WTC11 (cell line): Measurements from ENCODE around the gene ANKS3. TPM values are rescaled to one million over a fixed set of nuclear protein-coding genes. Genes with fewer than 3 reads are reported as not detected.
A peak's percentile ranks its signal among the peaks of the same experiment; 100 is the strongest.

Experiments
- ATAC-seq: fragments of 200-7000 bp; cut with Tn5 transposase; 2 replicates; pipeline ENCODE4 v1.10.0; 2021; ENCODE audit warnings: mild to moderate bottlenecking, moderate library complexity
- CTCF ChIA-PET: fragments of 300-600 bp; sonication (Branson Sonifier 250); formaldehyde crosslinking; loops from one replicate; lab custom pipeline; 2021; ENCODE audit warnings: antibody characterized with exemption; lab: Charles Lee
- POLR2A ChIA-PET: fragments of 350-600 bp; sonication (Branson Sonifier 250); formaldehyde crosslinking; loops from one replicate; lab custom pipeline; 2021; ENCODE audit warnings: antibody characterized with exemption; lab: Charles Lee
- DNase-seq: peaks from one replicate; pipeline ENCODE4 v3.0.0; 2021; ENCODE audit warnings: low spot score
- H3K27ac Mint-ChIP-seq: 2 replicates; pipeline ENCODE4 v1.8.0; 2021; ENCODE audit warnings: mixed read lengths
- H3K27me3 Mint-ChIP-seq: 2 replicates; pipeline ENCODE4 v1.8.0; 2021; ENCODE audit warnings: low read depth, mild to moderate bottlenecking, moderate library complexity, mixed read lengths
- H3K36me3 Mint-ChIP-seq: 2 replicates; pipeline ENCODE4 v1.8.0; 2021; ENCODE audit warnings: mixed read lengths
- H3K4me1 Mint-ChIP-seq: 2 replicates; pipeline ENCODE4 v1.8.0; 2022; ENCODE audit warnings: mixed read lengths
- H3K4me3 Mint-ChIP-seq: 2 replicates; pipeline ENCODE4 v1.8.0; 2021; ENCODE audit warnings: mild to moderate bottlenecking, moderate library complexity, mixed read lengths
- H3K9me3 Mint-ChIP-seq: 2 replicates; pipeline ENCODE4 v1.8.0; 2021; ENCODE audit warnings: mixed read lengths
- CBFB ChIP-seq: sonication (generic); formaldehyde crosslinking; IDR thresholded peaks from 2 replicates; pipeline ENCODE4 v1.8.1; 2022; ENCODE audit warnings: mild to moderate bottlenecking, low read depth, missing genetic modification reagents
- CREB1 ChIP-seq: sonication (generic); formaldehyde crosslinking; IDR thresholded peaks from 2 replicates; pipeline ENCODE4 v1.8.0; 2023; ENCODE audit warnings: mild to moderate bottlenecking, missing genetic modification reagents
- CREM ChIP-seq: sonication (generic); formaldehyde crosslinking; IDR thresholded peaks from 2 replicates; pipeline ENCODE4 v1.8.1; 2022; ENCODE audit warnings: mild to moderate bottlenecking, missing genetic modification reagents, moderate library complexity
- ETV6 ChIP-seq: sonication (generic); formaldehyde crosslinking; IDR thresholded peaks from 2 replicates; pipeline ENCODE4 v1.8.1; 2022; ENCODE audit warnings: mild to moderate bottlenecking, missing genetic modification reagents
- GABPB1 ChIP-seq: sonication (generic); formaldehyde crosslinking; IDR thresholded peaks from 2 replicates; pipeline ENCODE4 v1.8.1; 2023; ENCODE audit warnings: mild to moderate bottlenecking, missing genetic modification reagents
- GRHL2 ChIP-seq: fragments of 250-450 bp; sonication (Bioruptor Pico); IDR thresholded peaks from 2 replicates; pipeline ENCODE4 v1.8.0; 2022; ENCODE audit warnings: mild to moderate bottlenecking, moderate library complexity; ENCODE audit not compliant: insufficient replicate concordance, severe bottlenecking
- JUN ChIP-seq: sonication (generic); formaldehyde crosslinking; IDR thresholded peaks from 2 replicates; pipeline ENCODE4 v1.8.0; 2023; ENCODE audit warnings: mild to moderate bottlenecking, missing genetic modification reagents
- MYBL2 ChIP-seq: sonication (generic); formaldehyde crosslinking; IDR thresholded peaks from 2 replicates; pipeline ENCODE4 v1.8.1; 2023; ENCODE audit warnings: mild to moderate bottlenecking, moderate library complexity, missing genetic modification reagents
- NR2C2 ChIP-seq: sonication (generic); formaldehyde crosslinking; IDR thresholded peaks from 2 replicates; pipeline ENCODE4 v1.8.0; 2022; ENCODE audit warnings: mild to moderate bottlenecking, missing genetic modification reagents
- PRRX2 ChIP-seq: fragments of 250-450 bp; sonication (Bioruptor Pico); IDR thresholded peaks from 2 replicates; pipeline ENCODE4 v1.8.0; 2021; ENCODE audit warnings: mild to moderate bottlenecking
- SMAD4 ChIP-seq: sonication (generic); formaldehyde crosslinking; IDR thresholded peaks from 2 replicates; pipeline ENCODE4 v1.8.0; 2022; ENCODE audit warnings: mild to moderate bottlenecking, missing genetic modification reagents
- TCF7 ChIP-seq: sonication (generic); formaldehyde crosslinking; IDR thresholded peaks from 2 replicates; pipeline ENCODE4 v1.8.0; 2022; ENCODE audit warnings: mild to moderate bottlenecking, low read depth, missing genetic modification reagents, moderate library complexity
- ZNF121 ChIP-seq: sonication (generic); formaldehyde crosslinking; IDR thresholded peaks from 2 replicates; pipeline ENCODE4 v1.8.0; 2023; ENCODE audit warnings: missing genetic modification reagents
- ZNF423 ChIP-seq: fragments of 250-450 bp; sonication (Bioruptor Pico); IDR thresholded peaks from 2 replicates; pipeline ENCODE4 v2.1.2; 2022; ENCODE audit warnings: mild to moderate bottlenecking, moderate library complexity
- total RNA-seq: library from RNA; stranded (reverse); gene quantifications from 3 replicates; pipeline ENCODE4 v1.2.3, GENCODE V29; 2021
- TF ChIP-seq, protein P1 (sequence below): sonication (generic); formaldehyde crosslinking; IDR thresholded peaks from 2 replicates; pipeline ENCODE4 v1.8.1; 2022; ENCODE audit warnings: low read depth, mild to moderate bottlenecking, moderate library complexity, missing genetic modification reagents, borderline replicate concordance
- TF ChIP-seq, protein P2 (sequence below): fragments of 250-450 bp; sonication (Bioruptor Pico); IDR thresholded peaks from 2 replicates; pipeline ENCODE4 v1.9.0; 2021; ENCODE audit warnings: mild to moderate bottlenecking
- TF ChIP-seq, protein P3 (sequence below): fragments of 250-450 bp; sonication (Bioruptor Pico); IDR thresholded peaks from 2 replicates; pipeline ENCODE4 v1.9.0; 2021; ENCODE audit warnings: moderate library complexity, mild to moderate bottlenecking, inconsistent platforms, borderline replicate concordance
- TF ChIP-seq, protein P4 (sequence below): sonication (generic); formaldehyde crosslinking; IDR thresholded peaks from 2 replicates; pipeline ENCODE4 v1.8.1; 2022; ENCODE audit warnings: mild to moderate bottlenecking, missing genetic modification reagents, moderate library complexity, borderline replicate concordance
- TF ChIP-seq, protein P5 (sequence below): sonication (generic); formaldehyde crosslinking; IDR thresholded peaks from 2 replicates; pipeline ENCODE4 v1.8.0; 2023; ENCODE audit warnings: mild to moderate bottlenecking, missing genetic modification reagents
- TF ChIP-seq, protein P6 (sequence below): sonication (generic); formaldehyde crosslinking; IDR thresholded peaks from 2 replicates; pipeline ENCODE4 v1.8.1; 2022; ENCODE audit warnings: low read depth, missing genetic modification reagents, borderline replicate concordance

Gene ANKS3
- total RNA-seq, 1 experiment from 2014 or later = 35.6 TPM

DNA sequence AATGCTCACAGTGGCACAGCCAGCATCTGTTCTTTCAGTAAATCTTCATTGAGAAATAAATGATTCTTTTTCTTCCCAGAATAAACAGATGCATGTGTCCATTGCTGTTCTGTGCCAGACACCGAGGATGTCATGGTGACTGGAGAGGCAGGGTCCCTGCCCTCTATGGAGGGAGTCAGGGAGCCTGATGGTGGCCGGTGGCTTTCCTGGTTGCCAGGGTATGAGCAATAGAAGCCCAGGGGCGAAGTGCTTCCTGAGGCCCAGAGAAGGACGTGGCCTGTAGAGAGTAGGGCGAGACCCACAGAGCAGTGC lies 70.7 kb downstream of the ANKS3 start:
- ATAC-seq = no peak
- CTCF ChIA-PET = interaction anchor here (0.8 to 1.7 kb wide), 4 partner anchors 10 to 285 kb away, joined by 3 to 12 read pairs (median 7); no protein-coding TSS in a partner anchor

DNA sequence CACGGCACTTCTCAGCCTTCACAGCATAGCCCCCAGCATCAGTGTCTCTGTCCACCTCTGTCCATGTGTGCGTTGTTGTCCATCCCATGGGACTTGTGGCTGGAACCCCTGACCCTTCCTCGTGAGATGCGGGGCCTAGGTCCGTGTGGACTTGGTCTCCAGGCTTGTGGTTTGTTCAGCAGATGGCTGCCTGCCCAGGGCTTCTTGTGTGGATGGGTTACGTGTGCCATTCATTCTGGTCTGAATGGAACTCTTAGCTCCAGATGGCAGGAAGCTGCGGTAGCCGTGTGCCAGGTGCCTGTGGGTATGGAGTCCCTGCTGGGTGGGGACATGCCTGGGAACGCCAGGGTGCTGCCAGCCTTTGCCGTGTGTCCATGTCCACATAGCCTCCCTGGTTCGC lies 72.4 kb downstream of the ANKS3 start:
- POLR2A ChIA-PET = interaction anchor here (0.6 kb wide), 1 partner anchor 10 kb away, joined by 3 read pairs; no protein-coding TSS in a partner anchor
- Mint-ChIP-seq H3K4me1 (peaks cover 4% of the 10 kb centered on the region), H3K4me3 (no peak overlapping the region), H3K9me3 (no peaks in the 10 kb centered on the region), H3K27ac (no peak overlapping the region), H3K36me3 (peaks cover 8% of the 10 kb centered on the region; the same call in 1 of the 2 replicates), H3K27me3 (no peaks in the 10 kb centered on the region)
- TF ChIP-seq, protein P1, sequence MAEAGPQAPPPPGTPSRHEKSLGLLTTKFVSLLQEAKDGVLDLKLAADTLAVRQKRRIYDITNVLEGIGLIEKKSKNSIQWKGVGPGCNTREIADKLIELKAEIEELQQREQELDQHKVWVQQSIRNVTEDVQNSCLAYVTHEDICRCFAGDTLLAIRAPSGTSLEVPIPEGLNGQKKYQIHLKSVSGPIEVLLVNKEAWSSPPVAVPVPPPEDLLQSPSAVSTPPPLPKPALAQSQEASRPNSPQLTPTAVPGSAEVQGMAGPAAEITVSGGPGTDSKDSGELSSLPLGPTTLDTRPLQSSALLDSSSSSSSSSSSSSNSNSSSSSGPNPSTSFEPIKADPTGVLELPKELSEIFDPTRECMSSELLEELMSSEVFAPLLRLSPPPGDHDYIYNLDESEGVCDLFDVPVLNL (CRISPR knock-in tag) = no peak
- no peak for TF ChIP-seq JUN (CRISPR knock-in tag)
- TF ChIP-seq, protein P2, sequence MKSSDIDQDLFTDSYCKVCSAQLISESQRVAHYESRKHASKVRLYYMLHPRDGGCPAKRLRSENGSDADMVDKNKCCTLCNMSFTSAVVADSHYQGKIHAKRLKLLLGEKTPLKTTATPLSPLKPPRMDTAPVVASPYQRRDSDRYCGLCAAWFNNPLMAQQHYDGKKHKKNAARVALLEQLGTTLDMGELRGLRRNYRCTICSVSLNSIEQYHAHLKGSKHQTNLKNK = no peak
- no peak for TF ChIP-seq NR2C2
- TF ChIP-seq, protein P3, sequence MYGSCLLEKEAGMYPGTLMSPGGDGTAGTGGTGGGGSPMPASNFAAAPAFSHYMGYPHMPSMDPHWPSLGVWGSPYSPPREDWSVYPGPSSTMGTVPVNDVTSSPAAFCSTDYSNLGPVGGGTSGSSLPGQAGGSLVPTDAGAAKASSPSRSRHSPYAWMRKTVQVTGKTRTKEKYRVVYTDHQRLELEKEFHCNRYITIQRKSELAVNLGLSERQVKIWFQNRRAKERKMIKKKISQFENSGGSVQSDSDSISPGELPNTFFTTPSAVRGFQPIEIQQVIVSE (CRISPR knock-in tag) = no peak
- TF ChIP-seq GABPB1 (CRISPR knock-in tag) = no peak
- TF ChIP-seq ZNF423 = no peak
- no peak for TF ChIP-seq CREB1 (CRISPR knock-in tag)
- TF ChIP-seq TCF7 = no peak
- no peak for TF ChIP-seq SMAD4 (CRISPR knock-in tag)
- TF ChIP-seq CREM (CRISPR knock-in tag) = no peak
- ATAC-seq (no peak), DNase-seq (no peak)
- CTCF ChIA-PET = interaction anchor here (0.6 to 3.3 kb wide), 2 partner anchors 12 to 21 kb away, joined by 3 to 19 read pairs; no protein-coding TSS in a partner anchor

More for the DNA sequence above, 70.7 kb downstream of the ANKS3 start:
- POLR2A ChIA-PET = no interaction called here
- Mint-ChIP-seq H3K27me3 (no peaks in the 10 kb centered on the region), H3K9me3 (no peaks in the 10 kb centered on the region)
- TF ChIP-seq CBFB (CRISPR knock-in tag) (no peak), NR2C2 (no peak), ETV6 (no peak), ZNF121 (no peak)
- TF ChIP-seq, protein P4, sequence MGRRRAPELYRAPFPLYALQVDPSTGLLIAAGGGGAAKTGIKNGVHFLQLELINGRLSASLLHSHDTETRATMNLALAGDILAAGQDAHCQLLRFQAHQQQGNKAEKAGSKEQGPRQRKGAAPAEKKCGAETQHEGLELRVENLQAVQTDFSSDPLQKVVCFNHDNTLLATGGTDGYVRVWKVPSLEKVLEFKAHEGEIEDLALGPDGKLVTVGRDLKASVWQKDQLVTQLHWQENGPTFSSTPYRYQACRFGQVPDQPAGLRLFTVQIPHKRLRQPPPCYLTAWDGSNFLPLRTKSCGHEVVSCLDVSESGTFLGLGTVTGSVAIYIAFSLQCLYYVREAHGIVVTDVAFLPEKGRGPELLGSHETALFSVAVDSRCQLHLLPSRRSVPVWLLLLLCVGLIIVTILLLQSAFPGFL = no peak
- TF ChIP-seq, all 79 proteins: peak for 0
- no peak for DNase-seq
- H3K4me3 Mint-ChIP-seq = no peak overlapping the region
- peaks cover 4% of the 10 kb centered on the region for H3K4me1 Mint-ChIP-seq
- H3K27ac Mint-ChIP-seq = peak overlapping the region; percentile 78
- H3K36me3 Mint-ChIP-seq = peaks cover 13% of the 10 kb centered on the region; the same call in 1 of the 2 replicates

DNA sequence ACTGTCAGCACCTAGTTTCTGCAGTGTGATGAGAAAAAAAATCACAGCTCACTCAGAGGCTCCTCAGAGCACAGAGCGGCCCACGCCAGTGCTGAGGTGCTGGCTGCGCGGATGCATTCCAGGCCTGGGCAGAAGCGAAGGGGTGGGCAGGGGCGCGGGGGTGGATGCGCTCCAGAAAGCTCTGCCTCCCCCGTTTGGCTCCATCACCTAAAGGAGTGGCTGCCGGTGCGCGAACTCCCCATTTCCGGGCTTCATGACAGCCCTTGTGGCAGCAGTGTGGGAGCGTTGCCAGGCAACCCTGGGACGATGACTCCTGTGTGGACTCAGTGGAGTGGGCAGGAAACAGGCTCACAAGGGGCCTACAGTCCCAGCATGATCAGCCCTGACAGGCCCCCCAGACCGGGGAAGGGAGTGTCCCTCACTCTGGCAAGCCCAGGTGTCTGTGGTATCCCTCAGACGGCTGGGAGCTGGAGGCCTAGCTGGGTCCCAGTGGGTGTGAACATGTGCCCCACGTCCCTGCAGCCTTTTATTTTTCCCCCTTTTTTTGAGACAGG lies 73.5 kb downstream of the ANKS3 start:
- ChIA-PET CTCF (interaction anchor here (2.2 to 3.3 kb wide), 2 partner anchors 11 to 22 kb away, joined by 6 to 19 read pairs; no protein-coding TSS in a partner anchor), POLR2A (interaction anchor here (0.7 kb wide), 1 partner anchor 1507 kb away, joined by 3 read pairs; no protein-coding TSS in a partner anchor)
- no peak for DNase-seq
- H3K9me3 Mint-ChIP-seq = no peaks in the 10 kb centered on the region
- H3K27me3 Mint-ChIP-seq = no peaks in the 10 kb centered on the region
- TF ChIP-seq, protein P5, sequence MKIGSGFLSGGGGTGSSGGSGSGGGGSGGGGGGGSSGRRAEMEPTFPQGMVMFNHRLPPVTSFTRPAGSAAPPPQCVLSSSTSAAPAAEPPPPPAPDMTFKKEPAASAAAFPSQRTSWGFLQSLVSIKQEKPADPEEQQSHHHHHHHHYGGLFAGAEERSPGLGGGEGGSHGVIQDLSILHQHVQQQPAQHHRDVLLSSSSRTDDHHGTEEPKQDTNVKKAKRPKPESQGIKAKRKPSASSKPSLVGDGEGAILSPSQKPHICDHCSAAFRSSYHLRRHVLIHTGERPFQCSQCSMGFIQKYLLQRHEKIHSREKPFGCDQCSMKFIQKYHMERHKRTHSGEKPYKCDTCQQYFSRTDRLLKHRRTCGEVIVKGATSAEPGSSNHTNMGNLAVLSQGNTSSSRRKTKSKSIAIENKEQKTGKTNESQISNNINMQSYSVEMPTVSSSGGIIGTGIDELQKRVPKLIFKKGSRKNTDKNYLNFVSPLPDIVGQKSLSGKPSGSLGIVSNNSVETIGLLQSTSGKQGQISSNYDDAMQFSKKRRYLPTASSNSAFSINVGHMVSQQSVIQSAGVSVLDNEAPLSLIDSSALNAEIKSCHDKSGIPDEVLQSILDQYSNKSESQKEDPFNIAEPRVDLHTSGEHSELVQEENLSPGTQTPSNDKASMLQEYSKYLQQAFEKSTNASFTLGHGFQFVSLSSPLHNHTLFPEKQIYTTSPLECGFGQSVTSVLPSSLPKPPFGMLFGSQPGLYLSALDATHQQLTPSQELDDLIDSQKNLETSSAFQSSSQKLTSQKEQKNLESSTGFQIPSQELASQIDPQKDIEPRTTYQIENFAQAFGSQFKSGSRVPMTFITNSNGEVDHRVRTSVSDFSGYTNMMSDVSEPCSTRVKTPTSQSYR = no peak
- no peak for TF ChIP-seq PRRX2 (CRISPR knock-in tag)
- no peak for TF ChIP-seq GRHL2 (CRISPR knock-in tag)
- TF ChIP-seq, protein P6, sequence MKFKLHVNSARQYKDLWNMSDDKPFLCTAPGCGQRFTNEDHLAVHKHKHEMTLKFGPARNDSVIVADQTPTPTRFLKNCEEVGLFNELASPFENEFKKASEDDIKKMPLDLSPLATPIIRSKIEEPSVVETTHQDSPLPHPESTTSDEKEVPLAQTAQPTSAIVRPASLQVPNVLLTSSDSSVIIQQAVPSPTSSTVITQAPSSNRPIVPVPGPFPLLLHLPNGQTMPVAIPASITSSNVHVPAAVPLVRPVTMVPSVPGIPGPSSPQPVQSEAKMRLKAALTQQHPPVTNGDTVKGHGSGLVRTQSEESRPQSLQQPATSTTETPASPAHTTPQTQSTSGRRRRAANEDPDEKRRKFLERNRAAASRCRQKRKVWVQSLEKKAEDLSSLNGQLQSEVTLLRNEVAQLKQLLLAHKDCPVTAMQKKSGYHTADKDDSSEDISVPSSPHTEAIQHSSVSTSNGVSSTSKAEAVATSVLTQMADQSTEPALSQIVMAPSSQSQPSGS = no peak
- TF ChIP-seq, protein P2 = no peak
- TF ChIP-seq MYBL2 (CRISPR knock-in tag) = no peak
- no peak for TF ChIP-seq NR2C2
- H3K4me3 Mint-ChIP-seq = no peak overlapping the region
- no peak for ATAC-seq
- H3K27ac Mint-ChIP-seq = peak overlapping the region; percentile 78; the same call in 1 of the 2 replicates
- H3K4me1 Mint-ChIP-seq = peaks cover 4% of the 10 kb centered on the region
- H3K36me3 Mint-ChIP-seq = peaks cover 11% of the 10 kb centered on the region; the same call in 1 of the 2 replicates
